ENCODE data around the gene SLC36A1.

Gene SLC36A1

GRCh38 chr5:151464101-151464500 is 16.7 kb downstream of the SLC36A1 start:
- no peak for TF ChIP-seq CTCF (conservative IDR thresholded peaks at IDR 0.05)

GRCh38 chr5:151465476-151465875 is 18.1 kb downstream of the SLC36A1 start:
- no peak for TF ChIP-seq CTCF (conservative IDR thresholded peaks at IDR 0.05)
- peak overlapping the region; percentile 20; the same call in 1 of the 2 replicates for H3K27ac ChIP-seq

More at GRCh38 chr5:151464101-151464500, 16.7 kb downstream of the SLC36A1 start:
- peak overlapping the region; percentile 76 for H3K27ac ChIP-seq

GRCh38 chr5:151467576-151467975 is 20.2 kb downstream of the SLC36A1 start:
- TF ChIP-seq CTCF (conservative IDR thresholded peaks at IDR 0.05) = no peak
- H3K27ac ChIP-seq = peak overlapping the region; percentile 23

- H3K27ac ChIP-seq = peak overlapping the region; percentile 91
- no peak for TF ChIP-seq CTCF (conservative IDR thresholded peaks at IDR 0.05)
These were observed 22.0 kb downstream of the SLC36A1 start for GRCh38 chr5:151469386-151469785.

- TF ChIP-seq CTCF (conservative IDR thresholded peaks at IDR 0.05) = no peak
- peak overlapping the region; percentile 91 for H3K27ac ChIP-seq
These were observed 22.6 kb downstream of the SLC36A1 start for GRCh38 chr5:151469992-151470391.

- no peak for TF ChIP-seq CTCF (conservative IDR thresholded peaks at IDR 0.05)
- peak overlapping the region; percentile 91 for H3K27ac ChIP-seq
These were observed 23.0 kb downstream of the SLC36A1 start for GRCh38 chr5:151470439-151470838.

- TF ChIP-seq CTCF (conservative IDR thresholded peaks at IDR 0.05) = no peak
- H3K27ac ChIP-seq = peak overlapping the region; percentile 91
These were observed 23.9 kb downstream of the SLC36A1 start for GRCh38 chr5:151471276-151471675.
